EL (cell line): Measurements from ENCODE around the gene ARFRP1.

ENCODE experiments used
- DNase-seq: peaks from one replicate; pipeline ENCODE4 v3.0.0-alpha.2; 2016

ARFRP1 gene

GRCh38 chr20:63701329-63702035 lies 6.3 kb downstream of the ARFRP1 start:
- peak; percentile 1 for DNase-seq

GRCh38 chr20:63701051-63701328 lies 6.8 kb downstream of the ARFRP1 start:
- peak; percentile 2 for DNase-seq

- DNase-seq, result peak; percentile 0
Observed at GRCh38 chr20:63700199-63701050, 7.4 kb downstream of the ARFRP1 start.

- DNase-seq, result peak; percentile 8
Observed at GRCh38 chr20:63699466-63700198, 8.1 kb downstream of the ARFRP1 start.

GRCh38 chr20:63698739-63699465 lies 8.9 kb downstream of the ARFRP1 start:
- DNase-seq, result peak; percentile 93

GRCh38 chr20:63697868-63698545 lies 9.8 kb downstream of the ARFRP1 start:
- no peak for DNase-seq

GRCh38 chr20:63697357-63697867 lies 10.4 kb downstream of the ARFRP1 start:
- no peak for DNase-seq

- DNase-seq, result no peak
Observed at GRCh38 chr20:63696628-63697356, 11.0 kb downstream of the ARFRP1 start, which contains the start of gene TNFRSF6B. TNFRSF6B (plus strand) TSS chr20:63696652; CDS start chr20:63696768, 116 bp downstream.

GRCh38 chr20:63696306-63696627 lies 11.5 kb downstream of the ARFRP1 start:
- no peak for DNase-seq

- DNase-seq, result no peak
Observed at GRCh38 chr20:63695424-63696305, 12.1 kb downstream of the ARFRP1 start.

GRCh38 chr20:63694584-63695423 lies 13.0 kb downstream of the ARFRP1 start:
- no peak for DNase-seq

GRCh38 chr20:63693733-63694583 lies 13.8 kb downstream of the ARFRP1 start:
- DNase-seq, result no peak

- no peak for DNase-seq
Observed at GRCh38 chr20:63693083-63693732, 14.6 kb downstream of the ARFRP1 start.

- DNase-seq, result peak; percentile 28
Observed at GRCh38 chr20:63692436-63693082, 15.2 kb downstream of the ARFRP1 start.

- DNase-seq, result no peak
Observed at GRCh38 chr20:63691711-63692435, 15.9 kb downstream of the ARFRP1 start.

- DNase-seq, result no peak
Observed at GRCh38 chr20:63690898-63691710, 16.7 kb downstream of the ARFRP1 start.
